Gastroesophageal sphincter (tissue), 4 donors: ENCODE results near the gene BPNT1. TPM values are rescaled to one million over a fixed set of nuclear protein-coding genes. Genes with fewer than 3 reads are reported as not detected.
"Not testable (repeated sequence)": the region's sequence is repeated elsewhere in the genome, so short reads cannot be mapped to it uniquely, and the experiment has no call there.

Experiments used
- ATAC-seq: fragments of 150-250 bp; one replicate; pipeline ENCODE4 v1.9.1; 2016; ENCODE audit warnings: mild to moderate bottlenecking, moderate library complexity
- H3K27ac ChIP-seq, 4 donors: fragments of 200-600 bp; sonication (generic) in 3 of 4; 1 replicate in 3 of 4; 2 replicates in 1 of 4; pipeline ENCODE4 v1.5.1; 2016 to 2019
- H3K27me3 ChIP-seq: fragments of 200-600 bp; sonication (generic); one replicate; pipeline ENCODE4 v1.5.1; 2019
- H3K36me3 ChIP-seq, 2 donors: fragments of 200-600 bp; sonication (generic); one replicate each; pipeline ENCODE4 v1.5.1; 2019; ENCODE audit warnings: control low read depth in 1 of 2
- H3K4me1 ChIP-seq, 3 donors: fragments of 200-600 bp; sonication (generic); 1 replicate in 2 of 3; 2 replicates in 1 of 3; pipeline ENCODE4 v1.5.1; 2016 to 2019; ENCODE audit warnings: control low read depth in 2 of 3
- H3K4me3 ChIP-seq, 2 donors: fragments of 200-600 bp; sonication (generic); one replicate each; pipeline ENCODE4 v1.5.1; 2019; ENCODE audit warnings: mild to moderate bottlenecking in 1 of 2, moderate library complexity in 1 of 2
- H3K9me3 ChIP-seq, 3 donors: fragments of 200-600 bp; sonication (generic); one replicate each; pipeline ENCODE4 v1.5.1; 2017 to 2019; ENCODE audit warnings: control low read depth in 2 of 3
- CTCF ChIP-seq, 4 experiments: fragments of 200-600 bp in 2 of 4; fragments of 450-650 bp in 2 of 4; sonication (generic) in 1 of 4; IDR thresholded peaks; one replicate each; pipeline ENCODE4 v1.5.1; 2017 to 2019; ENCODE audit warnings: antibody characterized with exemption in 4 of 4, mild to moderate bottlenecking in 2 of 4, moderate library complexity in 2 of 4
- EP300 ChIP-seq: sonication (generic); formaldehyde crosslinking; IDR thresholded peaks from one replicate; pipeline ENCODE4 v1.6.1; 2017; ENCODE audit warnings: antibody characterized with exemption, mild to moderate bottlenecking
- POLR2A ChIP-seq, 2 donors: fragments of 450-650 bp; IDR thresholded peaks; one replicate each; pipeline ENCODE4 v1.6.1; 2017; ENCODE audit warnings: antibody characterized with exemption in 2 of 2, mild to moderate bottlenecking in 2 of 2, moderate library complexity in 1 of 2
- POLR2AphosphoS5 ChIP-seq: sonication (generic); formaldehyde crosslinking; IDR thresholded peaks from one replicate; pipeline ENCODE4 v1.6.1; 2017; ENCODE audit warnings: antibody characterized with exemption
- WGBS, 2 donors: methylation state at CpG; one replicate each; pipeline ENCODE4 v1.1.5; 2018; ENCODE audit warnings: low coverage in 1 of 2; 5-methylcytosine and 5-hydroxymethylcytosine counted together
- total RNA-seq, 4 donors: library from RNA; depleted of rRNA; stranded (reverse); fragments of >200 nt; gene quantifications; one replicate each; pipeline ENCODE4 v1.1.0, GENCODE V29; 2016

Gene BPNT1
- total RNA-seq, 4 donors from 2014 or later: 8.8 to 30.2 (median 12.8) TPM

DNA sequence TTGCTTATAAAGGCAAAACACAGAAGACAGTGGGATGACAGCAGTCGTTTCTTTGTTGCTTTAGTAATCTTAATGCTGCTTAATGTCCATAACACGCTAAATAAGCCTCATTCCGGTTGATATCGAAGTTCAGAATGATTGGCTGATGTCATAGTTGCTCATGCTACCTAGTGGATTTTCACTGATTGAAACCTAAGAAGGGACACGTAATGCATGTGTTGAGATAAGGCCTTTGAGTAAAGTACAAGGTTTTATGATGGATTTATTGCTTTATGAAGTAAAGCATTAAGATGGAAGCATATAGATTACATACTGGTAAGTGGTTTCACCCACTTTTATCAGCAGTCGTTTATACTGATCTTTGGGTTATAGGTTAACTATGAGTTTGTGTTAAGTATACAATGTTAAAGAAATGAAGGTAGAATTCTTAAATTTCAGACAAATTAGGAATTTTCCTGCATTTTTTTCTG lies 29.5 kb upstream of the BPNT1 start:
- no peak for TF ChIP-seq EP300
- no peak for TF ChIP-seq CTCF (IDR thresholded peaks at IDR 0.05)
- TF ChIP-seq POLR2A (IDR thresholded peaks at IDR 0.05): no peak
- no peak for TF ChIP-seq POLR2AphosphoS5
- Histone ChIP-seq H3K27ac (no peak overlapping the region), H3K36me3 (peaks cover 0 to 36% of the 10 kb centered on the region in 2 donors), H3K4me3 (no peak overlapping the region), H3K9me3 (no peaks in the 10 kb centered on the region), H3K27me3 (no peaks in the 10 kb centered on the region), H3K4me1 (peaks cover 0 to 8% (median 3%) of the 10 kb centered on the region in 3 donors)
- WGBS, 2 donors: 53 to 67% methylated on average over 6 of the region's 6 CpGs
- no peak for ATAC-seq

DNA sequence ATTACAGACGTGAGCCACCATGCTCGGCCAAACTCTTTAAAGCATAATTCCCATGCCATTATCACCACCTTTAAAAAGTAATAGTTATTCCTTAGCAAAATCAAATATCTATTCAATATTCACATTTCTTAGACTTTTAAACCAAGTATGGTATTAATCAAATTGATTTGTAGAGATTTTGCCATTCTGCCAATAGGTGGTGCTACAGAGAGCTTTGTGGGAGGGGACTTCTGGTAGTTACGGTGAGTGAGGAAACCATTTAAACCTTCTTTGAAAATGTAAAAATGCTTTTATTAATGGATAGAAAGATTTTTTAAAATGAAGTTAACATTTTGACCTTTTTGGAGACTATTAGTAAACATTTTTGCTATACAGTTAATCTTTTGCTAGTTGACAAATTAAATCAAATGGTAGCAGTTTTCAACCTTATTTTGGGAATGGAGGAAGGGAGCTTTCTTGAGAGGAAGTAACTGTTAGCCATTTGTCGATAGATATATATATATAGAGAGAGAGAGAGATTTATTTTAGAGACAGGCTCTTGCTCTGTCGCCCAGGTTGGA lies 23.6 kb upstream of the BPNT1 start:
- Histone ChIP-seq H3K27me3 (no peaks in the 10 kb centered on the region), H3K36me3 (peaks cover 0 to 93% of the 10 kb centered on the region in 2 donors), H3K9me3 (no peaks in the 10 kb centered on the region), H3K4me3 (no peak overlapping the region), H3K27ac (no peak overlapping the region), H3K4me1 (no peaks in the 10 kb centered on the region)
- 74 to 75% methylated on average over 5 of the region's 5 CpGs for WGBS, 2 donors
- no peak for TF ChIP-seq POLR2A (IDR thresholded peaks at IDR 0.05)
- TF ChIP-seq CTCF (IDR thresholded peaks at IDR 0.05): peak in 2 of 4 experiments; percentile 33 to 41
- TF ChIP-seq EP300: no peak
- no peak for TF ChIP-seq POLR2AphosphoS5
- no peak for ATAC-seq

DNA sequence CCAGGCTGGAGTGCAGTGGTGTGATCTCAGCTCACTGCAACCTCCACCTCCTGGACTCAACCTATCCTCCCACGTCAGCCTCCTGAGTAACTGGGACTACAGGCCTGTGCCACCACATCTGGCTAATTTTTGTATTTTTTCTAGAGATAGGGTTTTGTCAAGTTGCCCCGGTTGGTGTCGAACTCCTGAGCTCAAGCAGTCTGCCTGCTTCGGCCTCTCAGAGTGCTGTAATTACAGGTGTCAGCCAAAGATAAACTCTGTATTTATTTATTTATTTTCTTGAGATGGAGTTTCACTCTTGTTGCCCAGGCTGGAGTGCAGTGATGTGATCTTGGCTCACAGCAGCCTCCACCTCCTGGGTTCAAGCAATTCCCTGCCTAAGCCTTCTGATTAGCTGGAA lies 23.0 kb upstream of the BPNT1 start:
- H3K27me3 ChIP-seq, H3K27ac ChIP-seq, H3K9me3 ChIP-seq, ATAC-seq, H3K4me3 ChIP-seq, H3K4me1 ChIP-seq: not testable (repeated sequence)
- peaks cover 0 to 99% of the 10 kb centered on the region in 2 donors for H3K36me3 ChIP-seq
- 90 to 92% methylated on average over 2 of the region's 4 CpGs for WGBS, 2 donors

- H3K36me3 ChIP-seq: peaks cover 0 to 99% of the 10 kb centered on the region in 2 donors
- 81 to 100% methylated on average over 6 of the region's 6 CpGs for WGBS, 2 donors
- not testable (repeated sequence) for ATAC-seq, H3K27me3 ChIP-seq, H3K4me3 ChIP-seq, H3K4me1 ChIP-seq, H3K9me3 ChIP-seq, H3K27ac ChIP-seq
These were observed 20.9 kb upstream of the BPNT1 start for GRCh38 chr1:220110473-220110872.

GRCh38 chr1:220099826-220100225 lies 10.2 kb upstream of the BPNT1 start:
- peaks cover 0 to 22% (median 6%) of the 10 kb centered on the region in 3 donors for H3K4me1 ChIP-seq
- H3K27ac ChIP-seq: no peak overlapping the region
- peaks cover 3 to 80% of the 10 kb centered on the region in 2 donors for H3K36me3 ChIP-seq
- no peak for ATAC-seq
- no peak overlapping the region for H3K4me3 ChIP-seq
- no peaks in the 10 kb centered on the region for H3K9me3 ChIP-seq
- TF ChIP-seq POLR2AphosphoS5 (no peak), CTCF (IDR thresholded peaks at IDR 0.05) (no peak), POLR2A (IDR thresholded peaks at IDR 0.05) (no peak)
- H3K27me3 ChIP-seq: no peaks in the 10 kb centered on the region

DNA sequence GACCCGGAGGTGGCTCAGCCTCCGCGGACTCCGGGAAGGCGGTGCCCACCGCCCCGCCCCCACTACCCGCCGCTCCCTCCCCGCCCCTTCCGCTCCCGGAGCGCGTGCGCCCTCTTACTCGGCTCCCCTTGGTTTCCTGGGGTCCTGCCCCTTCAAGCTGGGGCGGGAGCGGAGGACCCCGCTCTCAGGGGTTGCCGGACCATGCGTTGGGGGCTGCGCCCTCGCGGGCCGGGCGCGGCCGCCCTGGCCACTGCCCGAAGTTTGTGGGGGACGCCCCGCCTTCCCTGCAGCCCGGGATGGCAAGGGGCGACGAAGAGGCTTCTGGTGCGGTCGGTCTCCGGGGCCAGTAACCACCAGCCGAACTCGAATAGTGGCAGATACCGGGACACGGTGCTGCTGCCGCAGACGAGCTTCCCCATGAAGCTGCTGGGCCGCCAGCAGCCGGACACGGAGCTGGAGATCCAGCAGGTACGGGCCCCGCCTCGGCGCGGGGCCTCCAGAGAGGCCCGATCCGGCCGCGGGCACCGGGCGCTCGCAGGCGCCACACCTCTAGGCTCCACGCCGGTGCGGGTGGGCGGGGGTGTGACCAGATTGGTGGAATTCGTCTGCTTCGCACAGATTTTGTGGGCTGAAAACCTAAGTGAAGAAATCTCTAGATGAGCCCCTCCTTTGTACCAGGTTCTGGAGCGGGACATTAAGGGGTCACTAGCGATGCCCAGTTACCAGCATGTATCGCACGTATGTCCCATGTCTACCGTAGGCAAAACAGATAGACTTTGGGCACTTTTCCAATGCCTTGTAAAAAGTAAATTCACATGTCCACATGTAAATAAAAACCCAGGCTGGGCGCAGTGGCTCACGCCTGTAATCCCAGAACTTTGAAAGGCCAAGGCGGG lies 4.7 kb upstream of the BPNT1 start, which contains the start of gene IARS2:
IARS2 (plus strand) TSS at position 117 of the 896 bp plus-strand sequence; CDS start at position 202, 85 bp downstream.
- Histone ChIP-seq H3K9me3 (no peaks in the 10 kb centered on the region), H3K27ac (peak within 1 kb of the TSS; percentile 36 to 86 (median 85)), H3K36me3 (peaks cover 0 to 28% of the 10 kb centered on the region in 2 donors), H3K4me1 (peaks cover 0 to 36% (median 6%) of the 10 kb centered on the region in 3 donors), H3K27me3 (no peaks in the 10 kb centered on the region), H3K4me3 (peak within 1 kb of the TSS; percentile 76 to 86)
- TF ChIP-seq EP300: no peak
- TF ChIP-seq CTCF (IDR thresholded peaks at IDR 0.05): no peak
- peak; percentile 31 to 35 for TF ChIP-seq POLR2A (IDR thresholded peaks at IDR 0.05)
- TF ChIP-seq POLR2AphosphoS5: peak; percentile 11
- 17% methylated on average over 4 of the region's 73 CpGs; no CpG with 5 or more reads in 1 of the 2 donors for WGBS, 2 donors
- ATAC-seq: peak; percentile 92
